GM23338 (cell line): ENCODE results near the gene SREK1. TPM values are rescaled to one million over a fixed set of nuclear protein-coding genes. Genes with fewer than 3 reads are reported as not detected.

Experiments
- ATAC-seq: fragments of 200-7000 bp; cut with Tn5 transposase; 3 replicates; pipeline ENCODE4 v1.9.1; 2020
- DNase-seq: peaks from one replicate; pipeline ENCODE4 v3.0.0-alpha.2; 2015; ENCODE audit warnings: low spot score
- H2AFZ ChIP-seq: fragments of 200-600 bp; sonication (generic); 2 replicates; pipeline ENCODE4 v1.8.0; 2016; ENCODE audit warnings: antibody characterized with exemption, mild to moderate bottlenecking, moderate library complexity
- H3F3A ChIP-seq: fragments of 200-600 bp; sonication (generic); replicated peaks from 2 replicates; pipeline ENCODE4 v1.8.0; 2017; ENCODE audit warnings: antibody characterized with exemption, mixed run types, low read depth
- H3K27ac ChIP-seq: fragments of 200-600 bp; sonication (generic); 2 replicates; pipeline ENCODE4 v1.6.1; 2016; ENCODE audit warnings: low read depth
- H3K27me3 ChIP-seq: fragments of 200-600 bp; sonication (generic); 2 replicates; pipeline ENCODE4 v1.8.0; 2016; ENCODE audit warnings: mild to moderate bottlenecking, mixed run types, moderate library complexity; ENCODE audit not compliant: insufficient read depth
- H3K36me3 ChIP-seq: fragments of 200-600 bp; sonication (generic); 2 replicates; pipeline ENCODE4 v1.8.0; 2016; ENCODE audit warnings: mild to moderate bottlenecking; ENCODE audit not compliant: insufficient read depth
- H3K4me1 ChIP-seq: fragments of 200-600 bp; sonication (generic); 2 replicates; pipeline ENCODE4 v1.8.0; 2016; ENCODE audit warnings: mild to moderate bottlenecking, moderate library complexity; ENCODE audit not compliant: insufficient read depth
- H3K4me2 ChIP-seq: fragments of 200-600 bp; sonication (generic); 2 replicates; pipeline ENCODE4 v1.7.1; 2017; ENCODE audit warnings: mixed run types
- H3K4me3 ChIP-seq: fragments of 200-600 bp; sonication (generic); 2 replicates; pipeline ENCODE4 v1.6.1; 2016; ENCODE audit warnings: mixed run types
- H3K79me2 ChIP-seq: fragments of 200-600 bp; sonication (generic); replicated peaks from 2 replicates; pipeline ENCODE4 v1.8.0; 2017; ENCODE audit warnings: mild to moderate bottlenecking; ENCODE audit not compliant: insufficient read depth
- H3K9me2 ChIP-seq: fragments of 200-600 bp; sonication (generic); 2 replicates; pipeline ENCODE4 v1.8.0; 2017; ENCODE audit not compliant: insufficient read depth
- H4K20me1 ChIP-seq: fragments of 200-600 bp; sonication (generic); replicated peaks from 2 replicates; pipeline ENCODE4 v1.8.0; 2017; ENCODE audit warnings: mild to moderate bottlenecking; ENCODE audit not compliant: insufficient read depth
- H3K27ac Mint-ChIP-seq: 2 replicates; pipeline ENCODE4 v1.8.0; 2020; ENCODE audit warnings: inconsistent platforms, mild to moderate bottlenecking, moderate library complexity, mixed read lengths
- H3K27me3 Mint-ChIP-seq: 3 replicates; pipeline ENCODE4 v1.8.0; 2022; ENCODE audit warnings: low read depth, mild to moderate bottlenecking, moderate library complexity, mixed read lengths, inconsistent platforms; ENCODE audit not compliant: insufficient read depth, poor library complexity
- H3K36me3 Mint-ChIP-seq: 3 replicates; pipeline ENCODE4 v1.8.0; 2021; ENCODE audit warnings: low read depth, mild to moderate bottlenecking, inconsistent platforms, moderate library complexity, mixed read lengths
- H3K4me1 Mint-ChIP-seq: 3 replicates; pipeline ENCODE4 v1.8.0; 2020; ENCODE audit warnings: mild to moderate bottlenecking, inconsistent platforms, mixed read lengths
- H3K4me3 Mint-ChIP-seq: 3 replicates; pipeline ENCODE4 v1.8.0; 2021; ENCODE audit warnings: moderate library complexity, mild to moderate bottlenecking, inconsistent platforms, mixed read lengths
- H3K9me3 Mint-ChIP-seq: 3 replicates; pipeline ENCODE4 v1.8.0; 2020; ENCODE audit warnings: moderate library complexity, mild to moderate bottlenecking, inconsistent platforms, mixed read lengths
- CREB1 ChIP-seq: fragments of 250-450 bp; sonication (Bioruptor Pico); IDR thresholded peaks from 2 replicates; pipeline ENCODE4 v1.5.0; 2020; ENCODE audit warnings: low read depth, mild to moderate bottlenecking, moderate library complexity
- EZH2 ChIP-seq: fragments of 200-600 bp; sonication (generic); IDR thresholded peaks from one replicate; pipeline ENCODE4 v1.8.0; 2017; ENCODE audit warnings: antibody characterized with exemption, mild to moderate bottlenecking, low read depth; ENCODE audit not compliant: unreplicated experiment
- EZH2phosphoT487 ChIP-seq: fragments of 200-600 bp; sonication (generic); IDR thresholded peaks from one replicate; pipeline ENCODE4 v1.8.1; 2018; ENCODE audit warnings: antibody characterized with exemption; ENCODE audit not compliant: unreplicated experiment
- JUNB ChIP-seq: IDR thresholded peaks from one replicate; pipeline ENCODE4 v1.6.1; 2016; ENCODE audit warnings: antibody characterized with exemption; ENCODE audit not compliant: unreplicated experiment
- NANOG ChIP-seq: IDR thresholded peaks from 2 replicates; pipeline ENCODE4 v1.6.1; 2016; ENCODE audit warnings: antibody characterized with exemption, borderline replicate concordance
- POLR2AphosphoS5 ChIP-seq: IDR thresholded peaks from 2 replicates; pipeline ENCODE4 v1.6.1; 2016; ENCODE audit warnings: antibody characterized with exemption, low read depth
- STAT1 ChIP-seq: IDR thresholded peaks from one replicate; pipeline ENCODE4 v1.6.1; 2016; ENCODE audit warnings: antibody characterized with exemption; ENCODE audit not compliant: unreplicated experiment
- ZNF114 ChIP-seq: fragments of 250-450 bp; sonication (Bioruptor Pico); IDR thresholded peaks from 2 replicates; pipeline ENCODE4 v1.5.0; 2020; ENCODE audit warnings: mild to moderate bottlenecking, moderate library complexity
- ZNF331 ChIP-seq: fragments of 250-450 bp; sonication (Bioruptor Pico); IDR thresholded peaks from 2 replicates; pipeline ENCODE4 v1.5.0; 2020; ENCODE audit warnings: low read depth, mild to moderate bottlenecking, moderate library complexity
- polyA plus RNA-seq: library from polyadenylated mRNA; unstranded; fragments of >200 nt; fragmentation: Nextera tagmentation; extraction: Ambion mirVana; gene quantifications from 2 replicates; pipeline ENCODE4 v1.2.1, GENCODE V29; 2016
- total RNA-seq: library from RNA; depleted of rRNA; stranded (reverse); fragments of >200 nt; shearing (Covaris generic); gene quantifications from 2 replicates; pipeline ENCODE4 v1.2.3, GENCODE V29; 2014
- TF ChIP-seq, protein P1 (sequence below): fragments of 250-450 bp; sonication (Bioruptor Pico); IDR thresholded peaks from 2 replicates; pipeline ENCODE4 v1.5.0; 2020; ENCODE audit warnings: mild to moderate bottlenecking, moderate library complexity
- TF ChIP-seq, protein P2 (sequence below): IDR thresholded peaks from one replicate; pipeline ENCODE4 v1.6.1; 2018; ENCODE audit warnings: antibody characterized with exemption; ENCODE audit not compliant: unreplicated experiment
- TF ChIP-seq, protein P3 (sequence below): IDR thresholded peaks from 2 replicates; pipeline ENCODE4 v1.6.1; 2016; ENCODE audit warnings: antibody characterized with exemption
- TF ChIP-seq, protein P4 (sequence below), 2 experiments: fragments of 200-600 bp in 1 of 2; sonication (generic) in 1 of 2; conservative IDR thresholded peaks; 2 replicates each; pipeline versions ENCODE4 v1.5.1 to v1.6.1; 2016 to 2017; ENCODE audit warnings: antibody characterized with exemption in 2 of 2, low read depth in 2 of 2, mild to moderate bottlenecking in 2 of 2, moderate library complexity in 1 of 2

SREK1 gene
- total and polyA plus RNA-seq, 2 experiments from 2014 or later: 64.3 to 66.4 TPM

DNA sequence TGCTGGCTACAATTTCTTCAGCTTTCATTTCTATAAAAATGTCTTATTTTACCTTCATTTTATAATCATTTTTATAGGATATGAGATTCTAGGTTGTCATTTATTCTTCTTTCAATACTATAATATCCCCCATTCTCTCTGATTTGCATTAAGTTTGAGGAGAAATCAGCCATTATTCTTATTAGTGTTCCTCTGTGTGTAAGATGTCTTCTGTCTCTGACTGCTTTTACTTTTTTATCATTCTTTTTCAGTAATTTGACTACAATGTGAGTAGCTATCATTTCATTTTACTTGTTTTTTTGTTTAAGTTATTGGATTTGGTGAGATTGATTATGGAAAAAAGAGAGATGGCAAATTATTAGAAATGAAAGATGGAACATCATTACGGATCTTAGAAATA is 13.6 kb upstream of the SREK1 start:
- no peak for ATAC-seq
- peaks cover 4% of the 10 kb centered on the region; the same call in 2 of the 3 replicates for H3K4me1 Mint-ChIP-seq
- H2AFZ ChIP-seq: no peak overlapping the region
- H3K27me3 ChIP-seq: no peaks in the 10 kb centered on the region
- no peak overlapping the region for H3K27ac ChIP-seq
- H3K79me2 ChIP-seq: no peaks in the 10 kb centered on the region
- H3K4me2 ChIP-seq: no peak overlapping the region
- no peak for DNase-seq
- no peak overlapping the region for H3K27ac Mint-ChIP-seq
- H3K4me1 ChIP-seq: no peaks in the 10 kb centered on the region
- no peak overlapping the region for H3K4me3 Mint-ChIP-seq
- H3K9me2 ChIP-seq: 0 out of 2 replicates have a peak, but pooled peaks cover 3% of the 10 kb centered on the region
- no peaks in the 10 kb centered on the region for H4K20me1 ChIP-seq
- H3K4me3 ChIP-seq: no peak overlapping the region
- no peaks in the 10 kb centered on the region for H3K36me3 ChIP-seq
- TF ChIP-seq EZH2 (no peak), JUNB (no peak), POLR2AphosphoS5 (no peak), NANOG (no peak), ZNF331 (no peak), STAT1 (no peak), EZH2phosphoT487 (no peak), ZNF114 (CRISPR knock-in tag) (no peak), CREB1 (CRISPR knock-in tag) (no peak)
- TF ChIP-seq, protein P1, sequence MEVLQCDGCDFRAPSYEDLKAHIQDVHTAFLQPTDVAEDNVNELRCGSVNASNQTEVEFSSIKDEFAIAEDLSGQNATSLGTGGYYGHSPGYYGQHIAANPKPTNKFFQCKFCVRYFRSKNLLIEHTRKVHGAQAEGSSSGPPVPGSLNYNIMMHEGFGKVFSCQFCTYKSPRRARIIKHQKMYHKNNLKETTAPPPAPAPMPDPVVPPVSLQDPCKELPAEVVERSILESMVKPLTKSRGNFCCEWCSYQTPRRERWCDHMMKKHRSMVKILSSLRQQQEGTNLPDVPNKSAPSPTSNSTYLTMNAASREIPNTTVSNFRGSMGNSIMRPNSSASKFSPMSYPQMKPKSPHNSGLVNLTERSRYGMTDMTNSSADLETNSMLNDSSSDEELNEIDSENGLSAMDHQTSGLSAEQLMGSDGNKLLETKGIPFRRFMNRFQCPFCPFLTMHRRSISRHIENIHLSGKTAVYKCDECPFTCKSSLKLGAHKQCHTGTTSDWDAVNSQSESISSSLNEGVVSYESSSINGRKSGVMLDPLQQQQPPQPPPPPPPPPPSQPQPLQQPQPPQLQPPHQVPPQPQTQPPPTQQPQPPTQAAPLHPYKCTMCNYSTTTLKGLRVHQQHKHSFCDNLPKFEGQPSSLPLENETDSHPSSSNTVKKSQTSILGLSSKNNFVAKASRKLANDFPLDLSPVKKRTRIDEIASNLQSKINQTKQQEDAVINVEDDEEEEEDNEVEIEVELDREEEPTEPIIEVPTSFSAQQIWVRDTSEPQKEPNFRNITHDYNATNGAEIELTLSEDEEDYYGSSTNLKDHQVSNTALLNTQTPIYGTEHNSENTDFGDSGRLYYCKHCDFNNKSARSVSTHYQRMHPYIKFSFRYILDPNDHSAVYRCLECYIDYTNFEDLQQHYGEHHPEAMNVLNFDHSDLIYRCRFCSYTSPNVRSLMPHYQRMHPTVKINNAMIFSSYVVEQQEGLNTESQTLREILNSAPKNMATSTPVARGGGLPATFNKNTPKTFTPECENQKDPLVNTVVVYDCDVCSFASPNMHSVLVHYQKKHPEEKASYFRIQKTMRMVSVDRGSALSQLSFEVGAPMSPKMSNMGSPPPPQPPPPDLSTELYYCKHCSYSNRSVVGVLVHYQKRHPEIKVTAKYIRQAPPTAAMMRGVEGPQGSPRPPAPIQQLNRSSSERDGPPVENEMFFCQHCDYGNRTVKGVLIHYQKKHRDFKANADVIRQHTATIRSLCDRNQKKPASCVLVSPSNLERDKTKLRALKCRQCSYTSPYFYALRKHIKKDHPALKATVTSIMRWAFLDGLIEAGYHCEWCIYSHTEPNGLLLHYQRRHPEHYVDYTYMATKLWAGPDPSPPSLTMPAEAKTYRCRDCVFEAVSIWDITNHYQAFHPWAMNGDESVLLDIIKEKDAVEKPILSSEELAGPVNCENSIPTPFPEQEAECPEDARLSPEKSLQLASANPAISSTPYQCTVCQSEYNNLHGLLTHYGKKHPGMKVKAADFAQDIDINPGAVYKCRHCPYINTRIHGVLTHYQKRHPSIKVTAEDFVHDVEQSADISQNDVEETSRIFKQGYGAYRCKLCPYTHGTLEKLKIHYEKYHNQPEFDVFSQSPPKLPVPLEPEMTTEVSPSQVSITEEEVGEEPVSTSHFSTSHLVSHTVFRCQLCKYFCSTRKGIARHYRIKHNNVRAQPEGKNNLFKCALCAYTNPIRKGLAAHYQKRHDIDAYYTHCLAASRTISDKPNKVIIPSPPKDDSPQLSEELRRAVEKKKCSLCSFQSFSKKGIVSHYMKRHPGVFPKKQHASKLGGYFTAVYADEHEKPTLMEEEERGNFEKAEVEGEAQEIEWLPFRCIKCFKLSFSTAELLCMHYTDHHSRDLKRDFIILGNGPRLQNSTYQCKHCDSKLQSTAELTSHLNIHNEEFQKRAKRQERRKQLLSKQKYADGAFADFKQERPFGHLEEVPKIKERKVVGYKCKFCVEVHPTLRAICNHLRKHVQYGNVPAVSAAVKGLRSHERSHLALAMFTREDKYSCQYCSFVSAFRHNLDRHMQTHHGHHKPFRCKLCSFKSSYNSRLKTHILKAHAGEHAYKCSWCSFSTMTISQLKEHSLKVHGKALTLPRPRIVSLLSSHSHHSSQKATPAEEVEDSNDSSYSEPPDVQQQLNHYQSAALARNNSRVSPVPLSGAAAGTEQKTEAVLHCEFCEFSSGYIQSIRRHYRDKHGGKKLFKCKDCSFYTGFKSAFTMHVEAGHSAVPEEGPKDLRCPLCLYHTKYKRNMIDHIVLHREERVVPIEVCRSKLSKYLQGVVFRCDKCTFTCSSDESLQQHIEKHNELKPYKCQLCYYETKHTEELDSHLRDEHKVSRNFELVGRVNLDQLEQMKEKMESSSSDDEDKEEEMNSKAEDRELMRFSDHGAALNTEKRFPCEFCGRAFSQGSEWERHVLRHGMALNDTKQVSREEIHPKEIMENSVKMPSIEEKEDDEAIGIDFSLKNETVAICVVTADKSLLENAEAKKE (CRISPR knock-in tag): no peak
- TF ChIP-seq, protein P2, sequence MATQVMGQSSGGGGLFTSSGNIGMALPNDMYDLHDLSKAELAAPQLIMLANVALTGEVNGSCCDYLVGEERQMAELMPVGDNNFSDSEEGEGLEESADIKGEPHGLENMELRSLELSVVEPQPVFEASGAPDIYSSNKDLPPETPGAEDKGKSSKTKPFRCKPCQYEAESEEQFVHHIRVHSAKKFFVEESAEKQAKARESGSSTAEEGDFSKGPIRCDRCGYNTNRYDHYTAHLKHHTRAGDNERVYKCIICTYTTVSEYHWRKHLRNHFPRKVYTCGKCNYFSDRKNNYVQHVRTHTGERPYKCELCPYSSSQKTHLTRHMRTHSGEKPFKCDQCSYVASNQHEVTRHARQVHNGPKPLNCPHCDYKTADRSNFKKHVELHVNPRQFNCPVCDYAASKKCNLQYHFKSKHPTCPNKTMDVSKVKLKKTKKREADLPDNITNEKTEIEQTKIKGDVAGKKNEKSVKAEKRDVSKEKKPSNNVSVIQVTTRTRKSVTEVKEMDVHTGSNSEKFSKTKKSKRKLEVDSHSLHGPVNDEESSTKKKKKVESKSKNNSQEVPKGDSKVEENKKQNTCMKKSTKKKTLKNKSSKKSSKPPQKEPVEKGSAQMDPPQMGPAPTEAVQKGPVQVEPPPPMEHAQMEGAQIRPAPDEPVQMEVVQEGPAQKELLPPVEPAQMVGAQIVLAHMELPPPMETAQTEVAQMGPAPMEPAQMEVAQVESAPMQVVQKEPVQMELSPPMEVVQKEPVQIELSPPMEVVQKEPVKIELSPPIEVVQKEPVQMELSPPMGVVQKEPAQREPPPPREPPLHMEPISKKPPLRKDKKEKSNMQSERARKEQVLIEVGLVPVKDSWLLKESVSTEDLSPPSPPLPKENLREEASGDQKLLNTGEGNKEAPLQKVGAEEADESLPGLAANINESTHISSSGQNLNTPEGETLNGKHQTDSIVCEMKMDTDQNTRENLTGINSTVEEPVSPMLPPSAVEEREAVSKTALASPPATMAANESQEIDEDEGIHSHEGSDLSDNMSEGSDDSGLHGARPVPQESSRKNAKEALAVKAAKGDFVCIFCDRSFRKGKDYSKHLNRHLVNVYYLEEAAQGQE: no peak
- TF ChIP-seq, protein P3, sequence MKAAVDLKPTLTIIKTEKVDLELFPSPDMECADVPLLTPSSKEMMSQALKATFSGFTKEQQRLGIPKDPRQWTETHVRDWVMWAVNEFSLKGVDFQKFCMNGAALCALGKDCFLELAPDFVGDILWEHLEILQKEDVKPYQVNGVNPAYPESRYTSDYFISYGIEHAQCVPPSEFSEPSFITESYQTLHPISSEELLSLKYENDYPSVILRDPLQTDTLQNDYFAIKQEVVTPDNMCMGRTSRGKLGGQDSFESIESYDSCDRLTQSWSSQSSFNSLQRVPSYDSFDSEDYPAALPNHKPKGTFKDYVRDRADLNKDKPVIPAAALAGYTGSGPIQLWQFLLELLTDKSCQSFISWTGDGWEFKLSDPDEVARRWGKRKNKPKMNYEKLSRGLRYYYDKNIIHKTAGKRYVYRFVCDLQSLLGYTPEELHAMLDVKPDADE: no peak
- TF ChIP-seq, protein P4, sequence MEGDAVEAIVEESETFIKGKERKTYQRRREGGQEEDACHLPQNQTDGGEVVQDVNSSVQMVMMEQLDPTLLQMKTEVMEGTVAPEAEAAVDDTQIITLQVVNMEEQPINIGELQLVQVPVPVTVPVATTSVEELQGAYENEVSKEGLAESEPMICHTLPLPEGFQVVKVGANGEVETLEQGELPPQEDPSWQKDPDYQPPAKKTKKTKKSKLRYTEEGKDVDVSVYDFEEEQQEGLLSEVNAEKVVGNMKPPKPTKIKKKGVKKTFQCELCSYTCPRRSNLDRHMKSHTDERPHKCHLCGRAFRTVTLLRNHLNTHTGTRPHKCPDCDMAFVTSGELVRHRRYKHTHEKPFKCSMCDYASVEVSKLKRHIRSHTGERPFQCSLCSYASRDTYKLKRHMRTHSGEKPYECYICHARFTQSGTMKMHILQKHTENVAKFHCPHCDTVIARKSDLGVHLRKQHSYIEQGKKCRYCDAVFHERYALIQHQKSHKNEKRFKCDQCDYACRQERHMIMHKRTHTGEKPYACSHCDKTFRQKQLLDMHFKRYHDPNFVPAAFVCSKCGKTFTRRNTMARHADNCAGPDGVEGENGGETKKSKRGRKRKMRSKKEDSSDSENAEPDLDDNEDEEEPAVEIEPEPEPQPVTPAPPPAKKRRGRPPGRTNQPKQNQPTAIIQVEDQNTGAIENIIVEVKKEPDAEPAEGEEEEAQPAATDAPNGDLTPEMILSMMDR (conservative IDR thresholded peaks at IDR 0.05; ENCODE audit: low read depth in 2 of 2): no peak
- H3F3A ChIP-seq: no peaks in the 10 kb centered on the region
- no peaks in the 10 kb centered on the region for H3K36me3 Mint-ChIP-seq
- peaks cover 2% of the 10 kb centered on the region for H3K27me3 Mint-ChIP-seq
- H3K9me3 Mint-ChIP-seq: peaks cover 6% of the 10 kb centered on the region; the same call in 2 of the 3 replicates
